ENCODE measurements around the gene CBFA2T3.
A peak's percentile ranks its signal among the peaks of the same experiment; 100 is the strongest.

The CBFA2T3 gene

GRCh38 chr16:88864521-88864920 lies 112.5 kb downstream of the CBFA2T3 start:
- no peak for TF ChIP-seq CTCF (IDR thresholded peaks at IDR 0.05; ENCODE audit: borderline replicate concordance, extremely low read depth, low read length, poor library complexity, severe bottlenecking)
- TF ChIP-seq EZH2 (IDR thresholded peaks at IDR 0.05; ENCODE audit: borderline replicate concordance, low read depth, low read length, severe bottlenecking) = no peak
- Histone ChIP-seq H3K9ac (ENCODE audit: low read depth, low read length) (no peak overlapping the region), H3K79me2 (ENCODE audit: insufficient read depth, low read length) (no peaks in the 10 kb centered on the region), H3K4me1 (ENCODE audit: insufficient read depth, low read length) (no peaks in the 10 kb centered on the region), H3K27me3 (ENCODE audit: insufficient read depth, low read length, poor library complexity) (peaks cover 3% of the 10 kb centered on the region), H3K27ac (ENCODE audit: low read length) (no peak overlapping the region), H3K4me2 (ENCODE audit: insufficient read depth, low read length) (no peak overlapping the region), H3K36me3 (ENCODE audit: insufficient read depth, low read length) (peaks cover 27% of the 10 kb centered on the region), H3K9me3 (ENCODE audit: insufficient read depth, low read length, severe bottlenecking) (no peaks in the 10 kb centered on the region), H2AFZ (ENCODE audit: low read depth, low read length) (no peak overlapping the region), H3K4me3 (ENCODE audit: low read depth in 1 of 2, low read length in 2 of 2) (no peak overlapping the region), H4K20me1 (ENCODE audit: insufficient read depth, low read length) (no peaks in the 10 kb centered on the region)
- DNase-seq (no peak), ATAC-seq (ENCODE audit: insufficient read depth, low read depth) (no peak)

- TF ChIP-seq CTCF (IDR thresholded peaks at IDR 0.05; ENCODE audit: borderline replicate concordance, extremely low read depth, low read length, poor library complexity, severe bottlenecking) = no peak
- no peak for TF ChIP-seq EZH2 (IDR thresholded peaks at IDR 0.05; ENCODE audit: borderline replicate concordance, low read depth, low read length, severe bottlenecking)
- DNase-seq (no peak), ATAC-seq (ENCODE audit: insufficient read depth, low read depth) (0 out of 3 replicates have a peak, but pooled peaks have one; percentile 3)
- Histone ChIP-seq H3K36me3 (ENCODE audit: insufficient read depth, low read length) (peaks cover 31% of the 10 kb centered on the region), H3K9ac (ENCODE audit: low read depth, low read length) (no peak overlapping the region), H3K4me1 (ENCODE audit: insufficient read depth, low read length) (no peaks in the 10 kb centered on the region), H3K4me2 (ENCODE audit: insufficient read depth, low read length) (no peak overlapping the region), H3K27ac (ENCODE audit: low read length) (no peak overlapping the region), H4K20me1 (ENCODE audit: insufficient read depth, low read length) (no peaks in the 10 kb centered on the region), H3K9me3 (ENCODE audit: insufficient read depth, low read length, severe bottlenecking) (no peaks in the 10 kb centered on the region), H3K79me2 (ENCODE audit: insufficient read depth, low read length) (no peaks in the 10 kb centered on the region), H3K4me3 (ENCODE audit: low read depth in 1 of 2, low read length in 2 of 2) (no peak overlapping the region), H3K27me3 (ENCODE audit: insufficient read depth, low read length, poor library complexity) (no peaks in the 10 kb centered on the region), H2AFZ (ENCODE audit: low read depth, low read length) (no peak overlapping the region)
These were observed 112.9 kb downstream of the CBFA2T3 start for GRCh38 chr16:88864099-88864498.

- Histone ChIP-seq H3K27ac (ENCODE audit: low read length) (no peak overlapping the region), H4K20me1 (ENCODE audit: insufficient read depth, low read length) (no peaks in the 10 kb centered on the region), H3K27me3 (ENCODE audit: insufficient read depth, low read length, poor library complexity) (no peaks in the 10 kb centered on the region), H3K79me2 (ENCODE audit: insufficient read depth, low read length) (peaks cover 5% of the 10 kb centered on the region), H3K4me2 (ENCODE audit: insufficient read depth, low read length) (no peak overlapping the region), H3K4me1 (ENCODE audit: insufficient read depth, low read length) (peaks cover 6% of the 10 kb centered on the region), H2AFZ (ENCODE audit: low read depth, low read length) (no peak overlapping the region), H3K9ac (ENCODE audit: low read depth, low read length) (no peak overlapping the region), H3K4me3 (ENCODE audit: low read depth in 1 of 2, low read length in 2 of 2) (no peak overlapping the region), H3K9me3 (ENCODE audit: insufficient read depth, low read length, severe bottlenecking) (no peaks in the 10 kb centered on the region), H3K36me3 (ENCODE audit: insufficient read depth, low read length) (peaks cover 38% of the 10 kb centered on the region)
- TF ChIP-seq CTCF (IDR thresholded peaks at IDR 0.05; ENCODE audit: borderline replicate concordance, extremely low read depth, low read length, poor library complexity, severe bottlenecking) (no peak), EZH2 (IDR thresholded peaks at IDR 0.05; ENCODE audit: borderline replicate concordance, low read depth, low read length, severe bottlenecking) (no peak)
- ATAC-seq (ENCODE audit: insufficient read depth, low read depth) = no peak
- DNase-seq = no peak
These were observed 113.6 kb downstream of the CBFA2T3 start for GRCh38 chr16:88863426-88863825.

- H3K79me2 ChIP-seq (ENCODE audit: insufficient read depth, low read length) = peaks cover 9% of the 10 kb centered on the region
- H3K9ac ChIP-seq (ENCODE audit: low read depth, low read length) = no peak overlapping the region
- no peak overlapping the region for H2AFZ ChIP-seq (ENCODE audit: low read depth, low read length)
- H3K4me3 ChIP-seq (ENCODE audit: low read depth in 1 of 2, low read length in 2 of 2) = no peak overlapping the region
- peaks cover 10% of the 10 kb centered on the region for H3K4me1 ChIP-seq (ENCODE audit: insufficient read depth, low read length)
- H3K4me2 ChIP-seq (ENCODE audit: insufficient read depth, low read length) = no peak overlapping the region
- no peak for DNase-seq
- no peaks in the 10 kb centered on the region for H4K20me1 ChIP-seq (ENCODE audit: insufficient read depth, low read length)
- H3K27ac ChIP-seq (ENCODE audit: low read length) = no peak overlapping the region
- ATAC-seq (ENCODE audit: insufficient read depth, low read depth) = no peak
- H3K27me3 ChIP-seq (ENCODE audit: insufficient read depth, low read length, poor library complexity) = no peaks in the 10 kb centered on the region
- no peaks in the 10 kb centered on the region for H3K9me3 ChIP-seq (ENCODE audit: insufficient read depth, low read length, severe bottlenecking)
- TF ChIP-seq EZH2 (IDR thresholded peaks at IDR 0.05; ENCODE audit: borderline replicate concordance, low read depth, low read length, severe bottlenecking) (no peak), CTCF (IDR thresholded peaks at IDR 0.05; ENCODE audit: borderline replicate concordance, extremely low read depth, low read length, poor library complexity, severe bottlenecking) (no peak)
- peaks cover 39% of the 10 kb centered on the region for H3K36me3 ChIP-seq (ENCODE audit: insufficient read depth, low read length)
These were observed 114.0 kb downstream of the CBFA2T3 start for GRCh38 chr16:88862968-88863367.

Data from DND-41 (cell line).